HepG2 (cell line): ENCODE results near the gene MSANTD1. TPM values are rescaled to one million over a fixed set of nuclear protein-coding genes. Genes with fewer than 3 reads are reported as not detected.

Source experiments
- CEBPG ChIP-seq: IDR thresholded peaks from 2 replicates; pipeline ENCODE4 v1.6.1; 2016
- CREB1 ChIP-seq, 2 experiments: fragments of 450-650 bp in 1 of 2; IDR thresholded peaks; 2 replicates each; pipeline ENCODE4 v1.6.1; 2016 to 2017; ENCODE audit warnings: control low read depth in 1 of 2, mild to moderate bottlenecking in 1 of 2, missing compliant biosample characterization in 1 of 2, missing genetic modification characterization in 1 of 2
- CREM ChIP-seq, 2 experiments: sonication (generic) in 1 of 2; formaldehyde crosslinking in 1 of 2; IDR thresholded peaks; 2 replicates each; pipeline versions ENCODE4 v1.4.0 to v1.6.1; 2016 to 2020; ENCODE audit warnings: antibody characterized with exemption in 1 of 2, mild to moderate bottlenecking in 1 of 2, missing genetic modification reagents in 1 of 2
- DPF2 ChIP-seq: sonication (generic); formaldehyde crosslinking; IDR thresholded peaks from 2 replicates; pipeline ENCODE4 v1.4.0; 2020; ENCODE audit warnings: mild to moderate bottlenecking, low read depth, missing genetic modification reagents, borderline replicate concordance
- FOXA1 ChIP-seq, 2 experiments: fragments of 450-650 bp in 1 of 2; sonication (generic) in 1 of 2; formaldehyde crosslinking in 1 of 2; IDR thresholded peaks; 2 replicates each; pipeline versions ENCODE4 v1.4.0 to v1.6.1; 2016 to 2020; ENCODE audit warnings: missing genetic modification reagents in 1 of 2
- GFI1 ChIP-seq: sonication (generic); formaldehyde crosslinking; IDR thresholded peaks from 2 replicates; pipeline ENCODE4 v1.5.0; 2020; ENCODE audit warnings: missing genetic modification reagents, mild to moderate bottlenecking, borderline replicate concordance
- HES4 ChIP-seq: sonication (generic); formaldehyde crosslinking; IDR thresholded peaks from 2 replicates; pipeline ENCODE4 v1.9.0; 2021; ENCODE audit warnings: mild to moderate bottlenecking, missing genetic modification reagents, borderline replicate concordance
- ISL2 ChIP-seq: sonication (generic); formaldehyde crosslinking; IDR thresholded peaks from 2 replicates; pipeline ENCODE4 v1.5.0; 2020; ENCODE audit warnings: missing genetic modification reagents
- NCOR1 ChIP-seq: fragments of 200-600 bp; sonication (generic); IDR thresholded peaks from 2 replicates; pipeline ENCODE4 v1.7.0; 2017; ENCODE audit warnings: antibody characterized with exemption, low read length, borderline replicate concordance
- NFIC ChIP-seq: IDR thresholded peaks from 2 replicates; pipeline ENCODE4 v1.6.1; 2012; ENCODE audit warnings: mild to moderate bottlenecking, low read length, inconsistent platforms
- NKX3-1 ChIP-seq: sonication (generic); formaldehyde crosslinking; IDR thresholded peaks from 2 replicates; pipeline ENCODE4 v1.5.0; 2020; ENCODE audit warnings: missing genetic modification reagents
- PHF21A ChIP-seq: sonication (generic); formaldehyde crosslinking; IDR thresholded peaks from 2 replicates; pipeline ENCODE4 v1.5.0; 2020; ENCODE audit warnings: mild to moderate bottlenecking, missing genetic modification reagents
- PHF5A ChIP-seq: IDR thresholded peaks from one replicate; pipeline ENCODE4 v1.6.1; 2018; ENCODE audit warnings: low read depth, missing genetic modification reagents; ENCODE audit not compliant: unreplicated experiment
- RELA ChIP-seq: sonication (generic); formaldehyde crosslinking; IDR thresholded peaks from 2 replicates; pipeline ENCODE4 v1.4.0; 2020; ENCODE audit warnings: missing genetic modification reagents
- RXRB ChIP-seq: IDR thresholded peaks from 2 replicates; pipeline ENCODE4 v1.6.1; 2016; ENCODE audit warnings: borderline replicate concordance, missing genetic modification reagents, missing compliant biosample characterization
- SOX13 ChIP-seq, 3 experiments: fragments of 450-650 bp in 1 of 3; sonication (generic) in 1 of 3; formaldehyde crosslinking in 1 of 3; IDR thresholded peaks in 2 of 3; conservative IDR thresholded peaks in 1 of 3; 2 replicates each; pipeline versions ENCODE4 v1.5.0 to v1.6.1; 2016 to 2020; ENCODE audit warnings: antibody characterized with exemption in 1 of 3, mild to moderate bottlenecking in 1 of 3, missing compliant biosample characterization in 1 of 3, missing genetic modification reagents in 1 of 3, moderate library complexity in 1 of 3
- YEATS4 ChIP-seq: sonication (generic); formaldehyde crosslinking; IDR thresholded peaks from 2 replicates; pipeline ENCODE4 v1.4.0; 2020; ENCODE audit warnings: missing genetic modification reagents, borderline replicate concordance
- ZKSCAN5 ChIP-seq: sonication (generic); formaldehyde crosslinking; IDR thresholded peaks from 2 replicates; pipeline ENCODE4 v1.5.1; 2020; ENCODE audit warnings: mild to moderate bottlenecking, missing genetic modification reagents
- ZNF281 ChIP-seq: sonication (generic); formaldehyde crosslinking; IDR thresholded peaks from 2 replicates; pipeline ENCODE4 v1.4.0; 2020; ENCODE audit warnings: missing genetic modification reagents, borderline replicate concordance
- ZNF343 ChIP-seq: sonication (generic); formaldehyde crosslinking; IDR thresholded peaks from 2 replicates; pipeline ENCODE4 v1.4.0; 2020; ENCODE audit warnings: mild to moderate bottlenecking, missing genetic modification reagents
- ZNF367 ChIP-seq: sonication (generic); formaldehyde crosslinking; IDR thresholded peaks from 2 replicates; pipeline ENCODE4 v1.4.0; 2020; ENCODE audit warnings: missing genetic modification reagents, borderline replicate concordance
- ZNF713 ChIP-seq: sonication (generic); formaldehyde crosslinking; IDR thresholded peaks from 2 replicates; pipeline ENCODE4 v1.4.0; 2020; ENCODE audit warnings: mild to moderate bottlenecking, missing genetic modification reagents
- ZNF841 ChIP-seq: sonication (generic); formaldehyde crosslinking; IDR thresholded peaks from 2 replicates; pipeline ENCODE4 v1.8.1; 2023; ENCODE audit warnings: missing genetic modification reagents, borderline replicate concordance
- ZNF878 ChIP-seq: sonication (generic); formaldehyde crosslinking; IDR thresholded peaks from 2 replicates; pipeline ENCODE4 v1.8.1; 2023; ENCODE audit warnings: mild to moderate bottlenecking, missing genetic modification reagents, moderate library complexity
- polyA plus RNA-seq, 8 experiments: library from polyadenylated mRNA; depleted of rRNA in 3 of 8; stranded (reverse) in 7 of 8; unstranded in 1 of 8; fragments of >200 nt; fragmentation: Illumina TruSeq in 4 of 8; extraction: Trizol in 4 of 8; gene quantifications; 2 replicates each; pipeline versions ENCODE4 v1.2.1 to v1.2.3, GENCODE V29; 2011 to 2016; ENCODE audit warnings: low read depth in 4 of 8, missing spikeins in 1 of 8, mixed read lengths in 1 of 8; ENCODE audit not compliant: insufficient read depth in 1 of 8
- total RNA-seq, 5 experiments: library from RNA; depleted of rRNA; stranded (reverse); fragments of >200 nt; fragmentation: Illumina TruSeq; extraction: Trizol; gene quantifications; 2 replicates each; pipeline ENCODE4 v1.2.3, GENCODE V29; 2016; ENCODE audit warnings: low read depth in 1 of 5
- TF ChIP-seq, protein P1 (sequence below): sonication (generic); formaldehyde crosslinking; IDR thresholded peaks from 2 replicates; pipeline ENCODE4 v1.8.1; 2023; ENCODE audit warnings: mild to moderate bottlenecking, missing genetic modification reagents
- TF ChIP-seq, protein P2 (sequence below): sonication (generic); formaldehyde crosslinking; IDR thresholded peaks from 2 replicates; pipeline ENCODE4 v1.5.0; 2020; ENCODE audit warnings: missing genetic modification reagents

MSANTD1 gene
- total and polyA plus RNA-seq, 2 of the 13 experiments (the other 11 are each of a cell fraction or from before 2014, with no cell fraction given): 0.22 to 0.40 TPM

GRCh38 chr4:3207531-3208037 is 41.4 kb upstream of the MSANTD1 start (continued):
- no peak for TF ChIP-seq FOXA1 (IDR thresholded peaks at IDR 0.05)
- TF ChIP-seq FOXA1 (CRISPR knock-in tag; IDR thresholded peaks at IDR 0.05): peak; percentile 70
- TF ChIP-seq CREM (IDR thresholded peaks at IDR 0.05): peak; percentile 81
- TF ChIP-seq CREM (CRISPR knock-in tag; IDR thresholded peaks at IDR 0.05): no peak
- peak; percentile 40; the same call in 1 of the 2 replicates for TF ChIP-seq SOX13 (IDR thresholded peaks at IDR 0.05)
- peak in 1 of 2 experiments; percentile 86; a peak in 2 of 4 replicates for TF ChIP-seq SOX13 (CRISPR knock-in tag; conservative IDR thresholded peaks at IDR 0.05 in 1 of 2, IDR thresholded peaks at IDR 0.05 in 1 of 2)
- TF ChIP-seq NFIC: no peak
- TF ChIP-seq ZNF281 (CRISPR knock-in tag): peak; percentile 64; the same call in 1 of the 2 replicates
- no peak for TF ChIP-seq ZNF343
- TF ChIP-seq PHF5A (CRISPR knock-in tag): peak; percentile 56
- no peak for TF ChIP-seq ZKSCAN5 (CRISPR knock-in tag)
- TF ChIP-seq, protein P1, sequence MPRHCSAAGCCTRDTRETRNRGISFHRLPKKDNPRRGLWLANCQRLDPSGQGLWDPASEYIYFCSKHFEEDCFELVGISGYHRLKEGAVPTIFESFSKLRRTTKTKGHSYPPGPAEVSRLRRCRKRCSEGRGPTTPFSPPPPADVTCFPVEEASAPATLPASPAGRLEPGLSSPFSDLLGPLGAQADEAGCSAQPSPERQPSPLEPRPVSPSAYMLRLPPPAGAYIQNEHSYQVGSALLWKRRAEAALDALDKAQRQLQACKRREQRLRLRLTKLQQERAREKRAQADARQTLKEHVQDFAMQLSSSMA (CRISPR knock-in tag): no peak
- peak; percentile 93 for TF ChIP-seq CEBPG (CRISPR knock-in tag)
- TF ChIP-seq YEATS4 (CRISPR knock-in tag): peak; percentile 37; the same call in 1 of the 2 replicates
- no peak for TF ChIP-seq RELA (CRISPR knock-in tag)
- TF ChIP-seq, protein P2, sequence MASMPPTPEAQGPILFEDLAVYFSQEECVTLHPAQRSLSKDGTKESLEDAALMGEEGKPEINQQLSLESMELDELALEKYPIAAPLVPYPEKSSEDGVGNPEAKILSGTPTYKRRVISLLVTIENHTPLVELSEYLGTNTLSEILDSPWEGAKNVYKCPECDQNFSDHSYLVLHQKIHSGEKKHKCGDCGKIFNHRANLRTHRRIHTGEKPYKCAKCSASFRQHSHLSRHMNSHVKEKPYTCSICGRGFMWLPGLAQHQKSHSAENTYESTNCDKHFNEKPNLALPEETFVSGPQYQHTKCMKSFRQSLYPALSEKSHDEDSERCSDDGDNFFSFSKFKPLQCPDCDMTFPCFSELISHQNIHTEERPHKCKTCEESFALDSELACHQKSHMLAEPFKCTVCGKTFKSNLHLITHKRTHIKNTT (CRISPR knock-in tag): no peak
- TF ChIP-seq ZNF878 (CRISPR knock-in tag): peak; percentile 41; the same call in 1 of the 2 replicates
- peak; percentile 61; the same call in 1 of the 2 replicates for TF ChIP-seq CREB1 (IDR thresholded peaks at IDR 0.05)
- TF ChIP-seq CREB1 (CRISPR knock-in tag; IDR thresholded peaks at IDR 0.05): peak; percentile 63
- no peak for TF ChIP-seq HES4 (CRISPR knock-in tag)
- TF ChIP-seq PHF21A (CRISPR knock-in tag): peak; percentile 77
- peak; percentile 23; the same call in 1 of the 2 replicates for TF ChIP-seq RXRB (CRISPR knock-in tag)
- TF ChIP-seq ZNF713: no peak
- TF ChIP-seq NKX3-1 (CRISPR knock-in tag): 0 out of 2 replicates have a peak, but pooled peaks have one; percentile 42
- TF ChIP-seq ISL2 (CRISPR knock-in tag): peak; percentile 94
- TF ChIP-seq DPF2 (CRISPR knock-in tag): peak; percentile 25; the same call in 1 of the 2 replicates
- peak; percentile 92 for TF ChIP-seq GFI1 (CRISPR knock-in tag)
- no peak for TF ChIP-seq ZNF367 (CRISPR knock-in tag)
- no peak for TF ChIP-seq ZNF841 (CRISPR knock-in tag)
- TF ChIP-seq NCOR1: peak; percentile 68; the same call in 1 of the 2 replicates
